Measurements from ENCODE around the gene PALD1.

PALD1 gene

GRCh38 chr10:70583669-70584037, 105.1 kb downstream of the PALD1 start:
- H3K9me3 Mint-ChIP-seq, result peaks cover 3% of the 10 kb centered on the region
- H3K4me1 Mint-ChIP-seq, result peaks cover 27% of the 10 kb centered on the region
- H3K27ac Mint-ChIP-seq, result no peak overlapping the region
- H3K4me3 Mint-ChIP-seq, result no peak overlapping the region
- peaks cover 13% of the 10 kb centered on the region for H3K27me3 Mint-ChIP-seq
- H3K36me3 Mint-ChIP-seq, result no peaks in the 10 kb centered on the region
- no peak for ATAC-seq

GRCh38 chr10:70584366-70584765, 105.8 kb downstream of the PALD1 start:
- Mint-ChIP-seq H3K4me3 (no peak overlapping the region), H3K27me3 (peaks cover 20% of the 10 kb centered on the region), H3K9me3 (peaks cover 3% of the 10 kb centered on the region), H3K27ac (no peak overlapping the region), H3K36me3 (no peaks in the 10 kb centered on the region), H3K4me1 (peaks cover 27% of the 10 kb centered on the region)
- ATAC-seq, result no peak

GRCh38 chr10:70584909-70585544, 106.5 kb downstream of the PALD1 start:
- Mint-ChIP-seq H3K36me3 (no peaks in the 10 kb centered on the region), H3K4me3 (no peak overlapping the region), H3K9me3 (peaks cover 1% of the 10 kb centered on the region), H3K27ac (no peak overlapping the region), H3K27me3 (peaks cover 26% of the 10 kb centered on the region), H3K4me1 (peaks cover 20% of the 10 kb centered on the region)
- ATAC-seq, result no peak

- Mint-ChIP-seq H3K9me3 (no peaks in the 10 kb centered on the region), H3K36me3 (no peaks in the 10 kb centered on the region), H3K4me3 (no peak overlapping the region), H3K27ac (no peak overlapping the region), H3K27me3 (peaks cover 30% of the 10 kb centered on the region), H3K4me1 (peaks cover 17% of the 10 kb centered on the region)
- ATAC-seq, result no peak
Observed at GRCh38 chr10:70585578-70586169, 107.1 kb downstream of the PALD1 start.

- Mint-ChIP-seq H3K36me3 (no peaks in the 10 kb centered on the region), H3K4me3 (no peak overlapping the region), H3K9me3 (no peaks in the 10 kb centered on the region), H3K4me1 (peaks cover 17% of the 10 kb centered on the region), H3K27me3 (peaks cover 30% of the 10 kb centered on the region), H3K27ac (no peak overlapping the region)
- no peak for ATAC-seq
Observed at GRCh38 chr10:70586348-70586930, 107.9 kb downstream of the PALD1 start.

GRCh38 chr10:70587045-70587658, 108.6 kb downstream of the PALD1 start:
- H3K27me3 Mint-ChIP-seq, result peaks cover 34% of the 10 kb centered on the region
- H3K36me3 Mint-ChIP-seq, result no peaks in the 10 kb centered on the region

GRCh38 chr10:70588255-70588654, 109.7 kb downstream of the PALD1 start:
- Mint-ChIP-seq H3K36me3 (no peaks in the 10 kb centered on the region), H3K4me1 (peaks cover 22% of the 10 kb centered on the region), H3K9me3 (no peaks in the 10 kb centered on the region), H3K27me3 (peaks cover 45% of the 10 kb centered on the region), H3K27ac (no peak overlapping the region), H3K4me3 (no peak overlapping the region)
- ATAC-seq, result no peak

More at GRCh38 chr10:70587045-70587658, 108.6 kb downstream of the PALD1 start:
- ATAC-seq, result peak; percentile 64
- no peak overlapping the region for H3K4me3 Mint-ChIP-seq
- H3K4me1 Mint-ChIP-seq, result peaks cover 17% of the 10 kb centered on the region
- no peak overlapping the region for H3K27ac Mint-ChIP-seq
- H3K9me3 Mint-ChIP-seq, result no peaks in the 10 kb centered on the region

GRCh38 chr10:70588859-70589570, 110.4 kb downstream of the PALD1 start:
- peaks cover 53% of the 10 kb centered on the region for H3K27me3 Mint-ChIP-seq
- H3K27ac Mint-ChIP-seq, result no peak overlapping the region
- no peak overlapping the region for H3K4me3 Mint-ChIP-seq
- H3K9me3 Mint-ChIP-seq, result no peaks in the 10 kb centered on the region
- H3K4me1 Mint-ChIP-seq, result peaks cover 22% of the 10 kb centered on the region
- ATAC-seq, result no peak
- H3K36me3 Mint-ChIP-seq, result no peaks in the 10 kb centered on the region

- ATAC-seq, result no peak
- Mint-ChIP-seq H3K9me3 (no peaks in the 10 kb centered on the region), H3K36me3 (no peaks in the 10 kb centered on the region), H3K27me3 (peaks cover 63% of the 10 kb centered on the region), H3K4me3 (no peak overlapping the region), H3K4me1 (peaks cover 27% of the 10 kb centered on the region), H3K27ac (no peak overlapping the region)
Observed at GRCh38 chr10:70589762-70590654, 111.4 kb downstream of the PALD1 start.

GRCh38 chr10:70590655-70591416, 112.3 kb downstream of the PALD1 start:
- ATAC-seq, result no peak
- Mint-ChIP-seq H3K27ac (no peak overlapping the region), H3K4me1 (peaks cover 28% of the 10 kb centered on the region)

GRCh38 chr10:70592186-70592735, 113.7 kb downstream of the PALD1 start:
- Mint-ChIP-seq H3K4me1 (peaks cover 28% of the 10 kb centered on the region), H3K9me3 (no peaks in the 10 kb centered on the region), H3K27me3 (peaks cover 72% of the 10 kb centered on the region), H3K4me3 (no peak overlapping the region), H3K36me3 (no peaks in the 10 kb centered on the region), H3K27ac (no peak overlapping the region)
- no peak for ATAC-seq

More at GRCh38 chr10:70590655-70591416, 112.3 kb downstream of the PALD1 start:
- no peak overlapping the region for H3K4me3 Mint-ChIP-seq
- H3K36me3 Mint-ChIP-seq, result no peaks in the 10 kb centered on the region
- peaks cover 71% of the 10 kb centered on the region for H3K27me3 Mint-ChIP-seq
- H3K9me3 Mint-ChIP-seq, result no peaks in the 10 kb centered on the region

GRCh38 chr10:70592746-70593512, 114.4 kb downstream of the PALD1 start:
- ATAC-seq, result no peak
- Mint-ChIP-seq H3K36me3 (no peaks in the 10 kb centered on the region), H3K27ac (no peak overlapping the region), H3K9me3 (no peaks in the 10 kb centered on the region), H3K4me1 (peaks cover 25% of the 10 kb centered on the region), H3K4me3 (no peak overlapping the region), H3K27me3 (peaks cover 67% of the 10 kb centered on the region)

GRCh38 chr10:70593513-70593890, 114.9 kb downstream of the PALD1 start:
- Mint-ChIP-seq H3K36me3 (no peaks in the 10 kb centered on the region), H3K9me3 (no peaks in the 10 kb centered on the region), H3K27ac (no peak overlapping the region), H3K4me1 (peaks cover 20% of the 10 kb centered on the region), H3K4me3 (no peak overlapping the region), H3K27me3 (peaks cover 61% of the 10 kb centered on the region)
- ATAC-seq, result no peak

Data from stimulated activated memory B cell treated with anti-CD40 and anti-IgM and Interleukin-4, amounts not matched to agents 10 μg/mL and 1 μg/mL and 100 μg/mL, for 72 hours (primary cell).